Uterus (tissue), 2 donors: Measurements from ENCODE around the gene FASTK.

ENCODE experiments used
- CTCF ChIP-seq, 4 experiments: fragments of 200-600 bp in 2 of 4; fragments of 450-650 bp in 2 of 4; sonication (generic) in 2 of 4; IDR thresholded peaks; one replicate each; pipeline ENCODE4 v1.5.1; 2016 to 2019; ENCODE audit warnings: antibody characterized with exemption in 4 of 4, mild to moderate bottlenecking in 2 of 4, moderate library complexity in 1 of 4
- POLR2A ChIP-seq, 2 donors: fragments of 450-650 bp; IDR thresholded peaks; one replicate each; pipeline ENCODE4 v1.6.1; 2016; ENCODE audit warnings: antibody characterized with exemption in 2 of 2, mild to moderate bottlenecking in 1 of 2, moderate library complexity in 1 of 2

GRCh38 chr7:151040616-151041375 lies 39.8 kb downstream of the FASTK start:
- TF ChIP-seq CTCF (IDR thresholded peaks at IDR 0.05) (no peak), POLR2A (IDR thresholded peaks at IDR 0.05) (no peak)
